ENCODE data around the gene ZNF90.
"Not testable (repeated sequence)": the region's sequence is repeated elsewhere in the genome, so short reads cannot be mapped to it uniquely, and the experiment has no call there.

Gene ZNF90

GRCh38 chr19:20070691-20071090, 7.1 kb upstream of the ZNF90 start:
- no peak for DNase-seq
- H3K27ac ChIP-seq = no peak overlapping the region
- no peak for TF ChIP-seq CTCF (IDR thresholded peaks at IDR 0.05; ENCODE audit: low read depth, low read length)
- no peaks in the 10 kb centered on the region for H3K36me3 ChIP-seq
- H3K9me3 ChIP-seq (ENCODE audit: severe bottlenecking) = no peaks in the 10 kb centered on the region
- H3K4me3 ChIP-seq (ENCODE audit: low read depth, low read length) = no peak overlapping the region
- no peaks in the 10 kb centered on the region for H3K27me3 ChIP-seq (ENCODE audit: insufficient read depth, low read depth, severe bottlenecking)

- Histone ChIP-seq H3K9me3 (ENCODE audit: severe bottlenecking) (no peaks in the 10 kb centered on the region), H3K4me3 (ENCODE audit: low read depth, low read length) (no peak overlapping the region), H3K27me3 (ENCODE audit: insufficient read depth, low read depth, severe bottlenecking) (no peaks in the 10 kb centered on the region), H3K36me3 (no peaks in the 10 kb centered on the region), H3K27ac (no peak overlapping the region)
- DNase-seq = no peak
- TF ChIP-seq CTCF (IDR thresholded peaks at IDR 0.05; ENCODE audit: low read depth, low read length) = no peak
Observed at GRCh38 chr19:20072936-20073335, 4.9 kb upstream of the ZNF90 start.

- no peak overlapping the region for H3K4me3 ChIP-seq (ENCODE audit: low read depth, low read length)
- TF ChIP-seq CTCF (IDR thresholded peaks at IDR 0.05; ENCODE audit: low read depth, low read length) = no peak
- no peaks in the 10 kb centered on the region for H3K36me3 ChIP-seq
- no peak overlapping the region for H3K27ac ChIP-seq
- no peak for DNase-seq
- no peaks in the 10 kb centered on the region for H3K9me3 ChIP-seq (ENCODE audit: severe bottlenecking)
- no peaks in the 10 kb centered on the region for H3K27me3 ChIP-seq (ENCODE audit: insufficient read depth, low read depth, severe bottlenecking)
Observed at GRCh38 chr19:20078581-20079031, 806 bp downstream of the ZNF90 start.

- DNase-seq = no peak
- Histone ChIP-seq H3K27ac (no peak overlapping the region), H3K4me3 (ENCODE audit: low read depth, low read length) (no peak overlapping the region), H3K9me3 (ENCODE audit: severe bottlenecking) (no peaks in the 10 kb centered on the region), H3K27me3 (ENCODE audit: insufficient read depth, low read depth, severe bottlenecking) (no peaks in the 10 kb centered on the region), H3K36me3 (no peaks in the 10 kb centered on the region)
- TF ChIP-seq CTCF (IDR thresholded peaks at IDR 0.05; ENCODE audit: low read depth, low read length) = no peak
Observed at GRCh38 chr19:20079476-20079875, 1.7 kb downstream of the ZNF90 start.

- Histone ChIP-seq H3K27ac (no peak overlapping the region), H3K9me3 (ENCODE audit: severe bottlenecking) (no peaks in the 10 kb centered on the region), H3K27me3 (ENCODE audit: insufficient read depth, low read depth, severe bottlenecking) (no peaks in the 10 kb centered on the region), H3K4me3 (ENCODE audit: low read depth, low read length) (no peak overlapping the region), H3K36me3 (no peaks in the 10 kb centered on the region)
- DNase-seq = no peak
- TF ChIP-seq CTCF (IDR thresholded peaks at IDR 0.05; ENCODE audit: low read depth, low read length) = no peak
Observed at GRCh38 chr19:20080656-20081055, 2.9 kb downstream of the ZNF90 start.

GRCh38 chr19:20082232-20082833, 4.5 kb downstream of the ZNF90 start:
- not testable (repeated sequence) for H3K36me3 ChIP-seq
- peak; percentile 65 for DNase-seq

GRCh38 chr19:20082876-20083275, 5.1 kb downstream of the ZNF90 start:
- not testable (repeated sequence) for DNase-seq; H3K27ac ChIP-seq; H3K27me3 ChIP-seq (ENCODE audit: insufficient read depth, low read depth, severe bottlenecking); H3K4me3 ChIP-seq (ENCODE audit: low read depth, low read length); H3K36me3 ChIP-seq; H3K9me3 ChIP-seq (ENCODE audit: severe bottlenecking)

More at GRCh38 chr19:20082232-20082833, 4.5 kb downstream of the ZNF90 start:
- not testable (repeated sequence) for H3K27ac ChIP-seq; H3K9me3 ChIP-seq (ENCODE audit: severe bottlenecking); H3K4me3 ChIP-seq (ENCODE audit: low read depth, low read length); H3K27me3 ChIP-seq (ENCODE audit: insufficient read depth, low read depth, severe bottlenecking)
